Upper lobe of left lung (tissue), 6 donors: ENCODE measurements around the gene DCAF4. TPM values are rescaled to one million over a fixed set of nuclear protein-coding genes. Genes with fewer than 3 reads are reported as not detected.

Source experiments
- ATAC-seq, 2 donors: fragments of 200-7000 bp; cut with Tn5 transposase; one replicate each; pipeline ENCODE4 v1.9.1; 2022; ENCODE audit warnings: mild to moderate bottlenecking in 2 of 2, moderate library complexity in 2 of 2; ENCODE audit not compliant: low FRiP score in 2 of 2
- DNase-seq, 2 donors: peaks; one replicate each; pipeline ENCODE4 v3.0.0-alpha.2; 2019 to 2020
- H3K27ac ChIP-seq, 4 donors: fragments of 200-600 bp; sonication (generic); one replicate each; pipeline ENCODE4 v1.5.1; 2016 to 2019
- H3K27me3 ChIP-seq, 4 donors: fragments of 200-600 bp; sonication (generic); one replicate each; pipeline ENCODE4 v1.5.1; 2017 to 2019
- H3K36me3 ChIP-seq, 4 donors: fragments of 200-600 bp; sonication (generic); one replicate each; pipeline ENCODE4 v1.5.1; 2016 to 2019
- H3K4me1 ChIP-seq, 4 donors: fragments of 200-600 bp; sonication (generic); one replicate each; pipeline ENCODE4 v1.5.1; 2018 to 2019
- H3K4me3 ChIP-seq, 4 donors: fragments of 200-600 bp; sonication (generic); one replicate each; pipeline ENCODE4 v1.5.1; 2017 to 2019; ENCODE audit warnings: mild to moderate bottlenecking in 2 of 4, moderate library complexity in 1 of 4
- H3K9me3 ChIP-seq, 4 donors: fragments of 200-600 bp; sonication (generic); one replicate each; pipeline ENCODE4 v1.5.1; 2018 to 2019
- CTCF ChIP-seq, 6 experiments: fragments of 450-650 bp in 4 of 6; fragments of 200-600 bp in 2 of 6; sonication (generic) in 2 of 6; IDR thresholded peaks; one replicate each; pipeline ENCODE4 v1.5.1; 2016 to 2019; ENCODE audit warnings: antibody characterized with exemption in 6 of 6
- EP300 ChIP-seq, 4 donors: sonication (generic); formaldehyde crosslinking; IDR thresholded peaks; one replicate each; pipeline ENCODE4 v1.5.1; 2017; ENCODE audit warnings: antibody characterized with exemption in 4 of 4, control low read depth in 2 of 4
- POLR2A ChIP-seq, 4 donors: fragments of 450-650 bp; IDR thresholded peaks; one replicate each; pipeline ENCODE4 v1.5.1; 2016 to 2017; ENCODE audit warnings: antibody characterized with exemption in 4 of 4, mild to moderate bottlenecking in 2 of 4
- POLR2AphosphoS5 ChIP-seq, 2 donors: sonication (generic); formaldehyde crosslinking; IDR thresholded peaks; one replicate each; pipeline ENCODE4 v1.5.1; 2017; ENCODE audit warnings: antibody characterized with exemption in 2 of 2
- WGBS, 2 donors: methylation state at CpG; one replicate each; pipeline ENCODE4 v1.1.5; 2017 to 2018; 5-methylcytosine and 5-hydroxymethylcytosine counted together
- total RNA-seq, 6 donors: library from RNA; depleted of rRNA in 4 of 6; stranded (reverse); fragments of >200 nt in 4 of 6; gene quantifications; one replicate each; pipeline versions ENCODE4 v1.1.0 to v1.2.1, GENCODE V29; 2016 to 2021
- donor health status: DM: no; HTN: no; CAD: no; lungs with moderate emphysema.
- donor health status: DM: no; HTN: yes; CAD: no; lungs with severe emphysema.

Gene DCAF4, protein sequence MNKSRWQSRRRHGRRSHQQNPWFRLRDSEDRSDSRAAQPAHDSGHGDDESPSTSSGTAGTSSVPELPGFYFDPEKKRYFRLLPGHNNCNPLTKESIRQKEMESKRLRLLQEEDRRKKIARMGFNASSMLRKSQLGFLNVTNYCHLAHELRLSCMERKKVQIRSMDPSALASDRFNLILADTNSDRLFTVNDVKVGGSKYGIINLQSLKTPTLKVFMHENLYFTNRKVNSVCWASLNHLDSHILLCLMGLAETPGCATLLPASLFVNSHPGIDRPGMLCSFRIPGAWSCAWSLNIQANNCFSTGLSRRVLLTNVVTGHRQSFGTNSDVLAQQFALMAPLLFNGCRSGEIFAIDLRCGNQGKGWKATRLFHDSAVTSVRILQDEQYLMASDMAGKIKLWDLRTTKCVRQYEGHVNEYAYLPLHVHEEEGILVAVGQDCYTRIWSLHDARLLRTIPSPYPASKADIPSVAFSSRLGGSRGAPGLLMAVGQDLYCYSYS
- total RNA-seq, result 10 to 100 TPM; 15.4 to 46.1 (median 19.0) TPM

DNA sequence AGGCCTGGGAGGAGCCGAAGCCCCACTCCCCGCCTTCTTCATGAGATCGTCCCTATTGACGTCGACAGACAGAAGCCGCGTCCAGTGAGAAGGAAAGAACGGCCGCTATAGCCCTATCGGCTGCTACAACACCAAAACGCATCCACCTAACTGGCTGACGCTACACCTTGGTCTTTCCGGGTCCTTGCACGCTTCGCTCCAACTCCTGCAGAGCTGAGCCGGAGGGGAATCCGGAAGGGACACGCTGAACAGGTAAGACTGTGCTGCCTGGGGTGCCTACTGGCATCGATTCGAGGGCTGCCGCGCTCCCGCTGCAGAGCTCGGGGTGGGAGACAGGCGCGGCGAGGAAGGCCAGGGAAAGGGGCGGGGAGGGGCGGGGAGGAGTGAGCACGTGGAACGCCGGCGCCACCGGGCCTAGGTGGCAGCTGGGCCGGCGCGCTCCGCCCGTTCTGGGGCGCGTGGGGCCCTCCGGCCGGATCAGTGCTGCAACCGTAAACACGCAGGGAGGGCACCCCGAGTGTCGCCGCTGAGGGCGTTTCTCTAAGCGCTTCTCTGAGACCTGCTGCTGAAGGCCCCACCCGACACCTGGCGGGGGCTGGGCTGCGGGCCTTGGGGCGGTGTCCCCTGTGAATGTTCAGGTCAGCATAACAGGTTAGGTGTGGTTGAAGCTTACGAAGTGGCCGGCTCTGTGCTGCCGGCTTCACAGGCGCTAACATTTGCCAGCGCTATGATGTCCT is at the start of gene DCAF4:
Gene DCAF4, plus strand, starts transcription at position 173 of the 737 bp plus-strand sequence. CDS start 11,515 bp downstream, outside the sequence.
- DNase-seq, result peak; percentile 92 to 98

DNA sequence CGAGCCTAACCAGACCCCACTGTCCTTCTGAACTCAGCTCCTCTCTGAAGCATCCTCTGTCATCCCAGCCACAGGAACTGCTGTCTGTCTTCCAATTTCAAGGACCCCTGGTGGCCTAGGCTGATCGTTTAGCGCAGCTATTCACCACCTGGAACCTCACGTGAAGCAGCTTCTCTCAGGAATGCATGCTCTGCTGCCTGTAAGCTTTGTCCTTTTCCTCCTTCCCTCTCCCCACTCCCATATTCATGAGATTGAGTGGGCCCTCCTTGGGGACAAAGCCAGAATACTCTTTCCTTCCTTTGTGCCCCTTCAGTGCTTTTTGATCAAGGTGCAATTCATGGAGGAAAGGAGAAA is 49.6 kb upstream of the DCAF4 start:
- 48 to 52% methylated on average over 4 of the region's 4 CpGs for WGBS, 2 donors
- no peak for DNase-seq
- no peaks in the 10 kb centered on the region for H3K4me1 ChIP-seq
- no peak for TF ChIP-seq POLR2AphosphoS5 (IDR thresholded peaks at IDR 0.05)
- no peak for TF ChIP-seq EP300 (IDR thresholded peaks at IDR 0.05)
- no peak for TF ChIP-seq CTCF (IDR thresholded peaks at IDR 0.05)
- TF ChIP-seq POLR2A (IDR thresholded peaks at IDR 0.05), result no peak
- peaks cover 0 to 7% (median 0%) of the 10 kb centered on the region in 4 donors for H3K9me3 ChIP-seq
- ATAC-seq, result no peak
- H3K36me3 ChIP-seq, result no peaks in the 10 kb centered on the region
- H3K27me3 ChIP-seq, result no peaks in the 10 kb centered on the region
- H3K4me3 ChIP-seq, result no peak overlapping the region
- H3K27ac ChIP-seq, result no peak overlapping the region

More for the DNA sequence above, at the start of gene DCAF4:
- H3K4me1 ChIP-seq, result peaks cover 7 to 21% (median 11%) of the 10 kb centered on the region in 4 donors
- no peak for TF ChIP-seq EP300 (IDR thresholded peaks at IDR 0.05)
- TF ChIP-seq CTCF (IDR thresholded peaks at IDR 0.05), result peak in 1 of 6 experiments; percentile 9
- peak in 1 of 2 donors; percentile 54 for TF ChIP-seq POLR2AphosphoS5 (IDR thresholded peaks at IDR 0.05)
- TF ChIP-seq POLR2A (IDR thresholded peaks at IDR 0.05), result peak in 1 of 4 donors; percentile 38
- peak within 1 kb of the TSS; percentile 12 to 83 (median 74) for H3K27ac ChIP-seq
- ATAC-seq, result peak; percentile 97 to 98
- H3K36me3 ChIP-seq, result no peaks in the 10 kb centered on the region
- no peaks in the 10 kb centered on the region for H3K9me3 ChIP-seq
- H3K27me3 ChIP-seq, result no peaks in the 10 kb centered on the region
- H3K4me3 ChIP-seq, result peak within 1 kb of the TSS; percentile 84 to 92 (median 87)
- WGBS, 2 donors, result 0 to 1% methylated on average over 18 to 36 of the region's 59 CpGs

DNA sequence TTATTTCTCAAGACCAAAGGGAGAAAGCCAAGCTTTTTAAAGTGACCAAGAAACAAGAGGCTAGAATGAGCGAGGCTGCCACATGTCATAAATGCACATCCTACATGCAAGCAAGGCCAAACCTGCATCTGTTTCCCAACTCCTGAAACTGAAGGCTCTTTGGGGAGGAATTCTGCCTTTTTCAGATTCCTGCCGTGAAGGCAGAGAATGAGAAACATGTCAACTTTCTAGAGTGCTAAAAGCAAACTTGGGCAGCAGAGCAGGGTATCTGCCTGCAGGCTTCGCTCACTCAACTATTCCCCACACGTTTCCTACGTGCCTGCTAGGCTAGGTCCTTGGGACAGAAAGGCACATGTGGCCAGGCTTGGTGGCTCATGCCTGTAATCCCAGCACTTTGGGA is 47.5 kb upstream of the DCAF4 start:
- WGBS, 2 donors, result 87 to 96% methylated on average over 5 of the region's 5 CpGs
- Histone ChIP-seq H3K27me3 (no peaks in the 10 kb centered on the region), H3K9me3 (no peaks in the 10 kb centered on the region), H3K4me1 (no peaks in the 10 kb centered on the region), H3K4me3 (no peak overlapping the region), H3K36me3 (no peaks in the 10 kb centered on the region), H3K27ac (no peak overlapping the region)
- TF ChIP-seq EP300 (IDR thresholded peaks at IDR 0.05) (no peak), CTCF (IDR thresholded peaks at IDR 0.05) (no peak), POLR2A (IDR thresholded peaks at IDR 0.05) (no peak), POLR2AphosphoS5 (IDR thresholded peaks at IDR 0.05) (no peak)
- DNase-seq (no peak), ATAC-seq (no peak)

GRCh38 chr14:72879431-72879830 is 46.8 kb upstream of the DCAF4 start:
- H3K27me3 ChIP-seq, result no peaks in the 10 kb centered on the region
- ATAC-seq, result no peak
- H3K27ac ChIP-seq, result no peak overlapping the region
- H3K36me3 ChIP-seq, result no peaks in the 10 kb centered on the region
- TF ChIP-seq POLR2A (IDR thresholded peaks at IDR 0.05), result no peak
- no peak for TF ChIP-seq POLR2AphosphoS5 (IDR thresholded peaks at IDR 0.05)
- TF ChIP-seq EP300 (IDR thresholded peaks at IDR 0.05), result no peak
- no peak for TF ChIP-seq CTCF (IDR thresholded peaks at IDR 0.05)
- H3K4me3 ChIP-seq, result no peak overlapping the region
- no peaks in the 10 kb centered on the region for H3K9me3 ChIP-seq
- WGBS, 2 donors, result 87 to 98% methylated on average over 3 to 5 of the region's 6 CpGs
- no peaks in the 10 kb centered on the region for H3K4me1 ChIP-seq
- DNase-seq, result no peak
